HEK293T (cell line): ENCODE data around the gene REN.

Experiments used
- CTCF ChIA-PET: fragments of 350-600 bp; formaldehyde crosslinking; extraction: SDS; loops from one replicate; lab custom pipeline; 2021; ENCODE audit warnings: antibody characterized with exemption, inconsistent platforms; lab: Yijun Ruan, JAX
- POLR2A ChIA-PET: fragments of 350-600 bp; formaldehyde crosslinking; extraction: SDS; loops from one replicate; lab custom pipeline; 2020; ENCODE audit warnings: antibody characterized with exemption, inconsistent platforms; lab: Yijun Ruan, JAX
- DNase-seq: peaks from one replicate; pipeline ENCODE4 v3.0.0; 2012; ENCODE audit warnings: mixed read lengths; ENCODE audit errors: extremely low spot score
- ARNT ChIP-seq: fragments of 450-650 bp; IDR thresholded peaks from 2 replicates; pipeline ENCODE4 v1.6.1; 2017; ENCODE audit warnings: mild to moderate bottlenecking
- BHLHE40 ChIP-seq: fragments of 450-650 bp; IDR thresholded peaks from 2 replicates; pipeline ENCODE4 v1.6.1; 2016; ENCODE audit warnings: mild to moderate bottlenecking, moderate library complexity, borderline replicate concordance
- CTBP1 ChIP-seq: fragments of 450-650 bp; IDR thresholded peaks from 2 replicates; pipeline ENCODE4 v1.6.1; 2016; ENCODE audit warnings: borderline replicate concordance
- ELF4 ChIP-seq: fragments of 450-650 bp; IDR thresholded peaks from 2 replicates; pipeline ENCODE4 v1.6.1; 2017; ENCODE audit warnings: antibody characterized with exemption
- FOXA1 ChIP-seq: fragments of 450-650 bp; IDR thresholded peaks from 2 replicates; pipeline ENCODE4 v1.6.1; 2016; ENCODE audit warnings: mild to moderate bottlenecking
- FOXK2 ChIP-seq: fragments of 450-650 bp; IDR thresholded peaks from 2 replicates; pipeline ENCODE4 v1.6.1; 2016; ENCODE audit warnings: mild to moderate bottlenecking
- FOXM1 ChIP-seq: fragments of 450-650 bp; IDR thresholded peaks from 2 replicates; pipeline ENCODE4 v1.6.1; 2017; ENCODE audit warnings: mild to moderate bottlenecking, borderline replicate concordance
- HDGF ChIP-seq: fragments of 450-650 bp; IDR thresholded peaks from 2 replicates; pipeline ENCODE4 v1.6.1; 2017; ENCODE audit warnings: antibody characterized with exemption, borderline replicate concordance
- L3MBTL2 ChIP-seq: fragments of 450-650 bp; conservative IDR thresholded peaks from 2 replicates; pipeline ENCODE4 v1.6.1; 2016; ENCODE audit warnings: mild to moderate bottlenecking
- LEF1 ChIP-seq: fragments of 450-650 bp; IDR thresholded peaks from 2 replicates; pipeline ENCODE4 v1.6.1; 2017; ENCODE audit warnings: mild to moderate bottlenecking, borderline replicate concordance
- NFRKB ChIP-seq: fragments of 450-650 bp; IDR thresholded peaks from 2 replicates; pipeline ENCODE4 v1.6.1; 2016; ENCODE audit warnings: mild to moderate bottlenecking, moderate library complexity
- SP1 ChIP-seq: fragments of 450-650 bp; IDR thresholded peaks from 2 replicates; pipeline ENCODE4 v1.6.1; 2017
- SUZ12 ChIP-seq: fragments of 450-650 bp; IDR thresholded peaks from 2 replicates; pipeline ENCODE4 v1.6.1; 2016; ENCODE audit warnings: mild to moderate bottlenecking
- TARDBP ChIP-seq: fragments of 450-650 bp; IDR thresholded peaks from 2 replicates; pipeline ENCODE4 v1.6.1; 2016
- ZNF384 ChIP-seq: fragments of 450-650 bp; IDR thresholded peaks from 2 replicates; pipeline ENCODE4 v1.6.1; 2016
- TF ChIP-seq, protein P1 (sequence below): fragments of 450-650 bp; IDR thresholded peaks from 2 replicates; pipeline ENCODE4 v1.6.1; 2016

REN gene

GRCh38 chr1:204130178-204130577 lies 36.0 kb downstream of the REN start:
- ChIA-PET CTCF (interaction anchor here (1.3 kb wide), 1 partner anchor 33 kb away, joined by 5 read pairs; no protein-coding TSS in a partner anchor), POLR2A (no interaction called here)
- no peak for DNase-seq
- TF ChIP-seq LEF1 = no peak

GRCh38 chr1:204128964-204129896 lies 36.9 kb downstream of the REN start:
- TF ChIP-seq L3MBTL2 (no peak), CTBP1 (no peak), SUZ12 (no peak), HDGF (no peak), FOXK2 (no peak), ELF4 (no peak), BHLHE40 (no peak), ARNT (no peak), FOXM1 (no peak), TARDBP (no peak), SP1 (no peak), FOXA1 (no peak), NFRKB (no peak), ZNF384 (no peak), LEF1 (no peak)
- TF ChIP-seq, protein P1, sequence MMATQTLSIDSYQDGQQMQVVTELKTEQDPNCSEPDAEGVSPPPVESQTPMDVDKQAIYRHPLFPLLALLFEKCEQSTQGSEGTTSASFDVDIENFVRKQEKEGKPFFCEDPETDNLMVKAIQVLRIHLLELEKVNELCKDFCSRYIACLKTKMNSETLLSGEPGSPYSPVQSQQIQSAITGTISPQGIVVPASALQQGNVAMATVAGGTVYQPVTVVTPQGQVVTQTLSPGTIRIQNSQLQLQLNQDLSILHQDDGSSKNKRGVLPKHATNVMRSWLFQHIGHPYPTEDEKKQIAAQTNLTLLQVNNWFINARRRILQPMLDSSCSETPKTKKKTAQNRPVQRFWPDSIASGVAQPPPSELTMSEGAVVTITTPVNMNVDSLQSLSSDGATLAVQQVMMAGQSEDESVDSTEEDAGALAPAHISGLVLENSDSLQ = no peak
- DNase-seq = peak; percentile 95
- ChIA-PET POLR2A (interaction anchor here (0.6 to 1.3 kb wide), 3 partner anchors 22 to 267 kb away, joined by 3 to 6 read pairs (median 5); partner anchors contain the start of gene ETNK2), CTCF (interaction anchor here (0.5 to 3.5 kb wide), 19 partner anchors 9 to 423 kb away, joined by 3 to 27 read pairs (median 4); partner anchors contain the start of gene ETNK2)

- TF ChIP-seq TARDBP = no peak
- ChIA-PET CTCF (interaction anchor here (0.7 to 3.5 kb wide), 15 partner anchors 8 to 264 kb away, joined by 3 to 27 read pairs (median 4); partner anchors contain the start of gene ETNK2), POLR2A (interaction anchor here (1.3 kb wide), 2 partner anchors 23 to 255 kb away, joined by 5 to 6 read pairs; partner anchors contain the start of gene ETNK2)
- no peak for DNase-seq
Observed at GRCh38 chr1:204128464-204128963, 37.6 kb downstream of the REN start.

DNA sequence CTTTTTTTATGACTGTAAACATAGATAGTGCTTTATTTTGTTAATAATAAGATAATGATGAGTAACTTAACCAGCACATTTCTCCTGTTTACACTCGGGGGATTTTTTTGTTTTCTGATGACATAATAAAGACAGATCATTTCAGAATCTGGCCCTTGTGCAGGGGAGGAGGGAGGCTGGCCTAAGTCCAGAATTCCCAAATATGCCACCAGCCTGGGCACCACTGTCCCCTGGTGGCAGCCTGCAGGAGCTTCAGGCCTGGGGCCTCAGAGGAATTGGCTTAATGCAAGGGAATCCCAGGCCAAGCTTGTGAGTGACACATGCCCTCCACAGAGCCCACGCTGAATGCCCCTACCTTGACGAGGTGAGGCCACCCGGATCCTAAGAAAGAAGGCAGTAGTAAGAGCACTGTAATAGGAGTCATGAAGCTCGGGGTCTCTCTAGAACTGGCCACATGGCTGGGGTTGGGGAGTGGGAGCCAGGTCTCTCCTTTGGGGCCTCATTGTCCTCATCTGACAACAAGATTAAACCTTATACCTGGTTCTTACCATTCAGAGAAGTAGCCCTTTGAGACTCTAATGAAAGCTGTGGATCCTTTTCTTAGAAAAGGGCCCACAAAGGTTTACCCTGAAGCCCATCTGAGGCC lies 38.4 kb downstream of the REN start:
- POLR2A ChIA-PET = no interaction called here
- CTCF ChIA-PET = interaction anchor here (0.9 to 3.5 kb wide), 5 partner anchors 11 to 257 kb away, joined by 3 to 27 read pairs (median 4); no protein-coding TSS in a partner anchor
- DNase-seq = peak; percentile 83
- TF ChIP-seq ZNF384 = no peak
- TF ChIP-seq, protein P1 = peak; percentile 67

- TF ChIP-seq FOXA1 (no peak), FOXK2 (no peak), HDGF (no peak), SUZ12 (no peak), FOXM1 (no peak), ZNF384 (no peak), CTBP1 (no peak), BHLHE40 (no peak), NFRKB (no peak), L3MBTL2 (no peak), SP1 (no peak)
- TF ChIP-seq, protein P1 = no peak
- POLR2A ChIA-PET = no interaction called here
- CTCF ChIA-PET = interaction anchor here (1.6 to 3.5 kb wide), 2 partner anchors 236 to 256 kb away, joined by 4 to 27 read pairs; no protein-coding TSS in a partner anchor
- no peak for DNase-seq
Observed at GRCh38 chr1:204126956-204127355, 39.2 kb downstream of the REN start.

DNA sequence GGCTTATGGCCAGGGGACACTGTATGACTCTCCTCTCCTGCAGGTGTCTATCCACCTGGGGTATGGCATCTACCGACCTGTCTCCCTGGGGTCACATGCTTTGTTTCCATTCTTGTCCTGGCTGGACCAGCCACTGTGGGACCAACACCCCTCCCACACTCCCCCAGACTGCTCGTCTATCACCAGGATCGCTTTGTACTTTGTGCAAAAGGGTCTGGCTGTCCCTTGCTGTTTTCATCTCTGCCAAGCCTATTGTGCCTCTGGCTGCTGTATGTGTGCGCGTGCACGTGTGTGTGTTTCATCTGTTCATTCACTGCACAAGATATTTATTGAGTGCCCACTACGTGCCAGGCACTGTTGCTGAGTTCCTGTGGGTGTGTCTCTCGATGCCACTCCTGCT lies 39.8 kb downstream of the REN start:
- ChIA-PET POLR2A (no interaction called here), CTCF (interaction anchor here (3.5 kb wide), 1 partner anchor 255 kb away, joined by 27 read pairs; no protein-coding TSS in a partner anchor)
- DNase-seq = no peak
- TF ChIP-seq L3MBTL2 (no peak), BHLHE40 (no peak)
- TF ChIP-seq, protein P1 = no peak
